GM19324 (cell line): ENCODE results near the gene CDC42BPA.
"Not testable (repeated sequence)": the region's sequence is repeated elsewhere in the genome, so short reads cannot be mapped to it uniquely, and the experiment has no call there.

Source experiments
- ATAC-seq: cut with Tn5 transposase; IDR thresholded peaks from one replicate; pipeline ENCODE4 v1.9.1; 2021; ENCODE audit warnings: mild to moderate bottlenecking, moderate library complexity; ENCODE audit not compliant: unreplicated experiment, low FRiP score

Gene CDC42BPA

DNA sequence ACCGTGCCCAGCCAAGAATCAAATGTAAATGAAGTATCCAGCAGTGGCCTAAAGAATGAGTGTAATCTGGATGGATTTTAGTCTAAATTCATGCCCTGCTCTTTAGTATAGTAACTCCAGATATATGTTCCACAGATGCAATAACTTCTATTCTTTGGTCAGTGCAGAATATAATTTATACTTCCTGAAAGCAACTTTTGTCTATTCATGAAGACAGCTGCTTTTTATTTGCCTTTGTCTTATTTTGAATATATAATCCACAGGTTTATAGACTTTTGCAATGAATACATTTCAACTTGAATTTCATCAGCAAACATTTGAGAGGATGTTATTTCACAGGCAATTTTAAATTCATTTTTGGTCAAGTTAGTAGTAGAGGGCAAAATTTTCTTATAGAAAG, 54.4 kb downstream of the CDC42BPA start:
- ATAC-seq, result no peak

- ATAC-seq, result no peak
Measured at GRCh38 chr1:227261501-227261900, 56.8 kb downstream of the CDC42BPA start.

DNA sequence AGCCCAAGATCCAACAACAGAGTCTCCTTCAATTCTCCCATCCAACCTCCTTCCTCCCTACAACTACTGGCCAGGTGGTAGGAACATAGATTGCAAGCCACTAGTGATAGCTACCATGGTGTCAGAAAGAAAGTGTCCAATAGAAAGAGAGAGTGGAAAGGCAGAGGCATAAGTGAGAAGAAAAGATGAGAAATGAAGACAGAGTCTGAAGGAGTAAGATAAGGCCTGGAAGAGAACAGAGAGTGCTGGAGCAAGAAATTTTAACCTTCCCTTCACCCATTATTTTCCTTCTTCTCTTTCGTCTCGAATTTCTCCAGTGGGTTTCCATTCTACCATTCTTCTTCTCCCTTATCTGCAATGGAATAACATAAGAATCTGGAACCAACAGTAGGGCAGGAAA, 57.9 kb downstream of the CDC42BPA start:
- ATAC-seq, result no peak

DNA sequence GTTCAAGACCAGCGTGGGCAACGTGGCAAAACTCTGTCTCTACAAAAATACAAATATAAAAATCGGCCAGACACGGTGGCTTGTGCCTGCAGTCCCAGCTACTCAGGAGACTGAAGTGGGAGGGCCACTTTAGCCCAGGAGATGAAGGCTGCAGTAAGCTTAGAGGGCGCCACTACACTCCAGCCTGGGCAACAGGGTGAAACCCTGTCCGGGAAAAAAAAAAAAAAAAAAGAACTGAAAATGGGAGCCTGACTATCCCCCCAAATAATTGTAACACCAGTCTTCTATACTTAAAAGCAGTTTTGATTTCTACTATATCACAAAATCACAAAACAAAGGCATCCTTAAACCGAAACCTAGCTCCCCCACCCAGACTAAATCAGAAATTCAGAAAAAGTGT, 60.3 kb downstream of the CDC42BPA start:
- ATAC-seq, result no peak

- ATAC-seq, result no peak
Measured at GRCh38 chr1:227255086-227255732, 63.1 kb downstream of the CDC42BPA start.

GRCh38 chr1:227253065-227253464, 65.2 kb downstream of the CDC42BPA start:
- ATAC-seq, result no peak

DNA sequence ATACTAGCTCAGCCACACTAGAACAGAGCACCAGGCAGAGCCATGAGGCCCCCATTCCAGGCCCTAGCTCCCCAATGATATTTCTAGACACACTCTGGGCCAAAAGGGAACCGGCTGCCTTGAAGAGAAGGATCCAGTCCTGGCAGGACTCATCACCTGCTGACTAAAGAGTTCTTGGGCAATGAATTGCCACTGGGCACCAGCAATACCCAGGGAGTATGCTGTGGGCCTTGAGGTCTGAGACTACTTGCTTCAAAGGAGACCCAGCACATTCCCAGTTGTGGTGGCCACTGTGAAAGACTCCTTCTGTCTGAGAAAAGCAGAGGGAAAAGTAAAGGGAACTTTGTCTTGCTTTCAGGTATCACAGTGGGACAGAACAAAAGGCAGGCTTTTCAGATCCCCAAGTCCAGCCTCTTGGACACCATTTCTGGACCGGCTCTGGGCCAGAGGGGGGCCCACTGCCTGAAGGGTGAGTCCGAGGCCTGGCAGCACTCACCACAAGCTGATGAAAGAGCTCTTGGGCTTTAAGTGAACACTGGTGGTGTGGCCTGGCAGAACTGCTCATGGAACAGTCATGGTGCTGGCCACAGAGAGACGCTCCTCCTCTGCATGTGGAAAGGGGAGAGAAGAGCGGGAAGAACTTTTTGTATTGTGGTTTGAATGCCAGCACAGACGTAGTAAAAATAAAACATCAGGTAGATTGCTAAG, 72.5 kb downstream of the CDC42BPA start:
- ATAC-seq, result no peak

GRCh38 chr1:227244339-227245118, 73.8 kb downstream of the CDC42BPA start:
- ATAC-seq, result no peak

DNA sequence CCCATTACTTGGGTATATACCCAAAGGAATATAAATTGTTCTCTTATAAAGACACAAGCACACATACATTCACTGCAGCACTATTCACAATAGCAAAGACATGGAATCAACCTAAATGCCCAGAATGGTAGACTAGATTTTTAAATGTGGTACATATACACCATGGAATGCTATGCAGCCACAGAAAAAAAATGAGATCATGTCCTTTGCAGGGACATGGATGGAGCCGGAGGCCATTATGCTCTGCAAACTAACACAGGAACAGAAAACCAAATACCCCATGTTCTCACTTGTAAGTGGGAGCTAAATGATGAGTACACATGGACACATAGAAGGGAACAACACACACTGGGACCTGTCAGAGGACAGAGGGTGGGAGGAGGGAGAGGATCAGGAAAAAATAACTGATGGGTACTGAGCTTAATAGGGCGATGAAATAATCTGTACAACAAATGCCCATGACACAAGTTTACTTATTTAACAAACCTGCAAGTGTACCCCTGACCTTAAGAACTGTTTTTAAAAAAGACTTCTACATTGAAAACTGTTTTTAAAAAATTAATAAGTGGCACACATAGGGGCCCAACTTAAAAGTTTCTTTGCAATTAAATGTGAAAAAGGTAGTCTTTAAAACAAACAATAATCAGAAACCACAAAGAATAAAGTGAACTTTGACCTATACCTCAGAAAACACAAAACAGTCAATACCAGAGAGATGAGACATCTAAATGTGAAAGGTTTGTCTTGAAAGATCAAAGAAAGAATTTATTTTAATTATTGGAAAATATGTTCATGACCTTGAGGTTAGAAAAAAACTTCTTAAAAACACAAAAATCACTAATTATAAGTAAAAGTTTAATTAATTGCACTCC, 75.2 kb downstream of the CDC42BPA start:
- ATAC-seq, result no peak

GRCh38 chr1:227240983-227241382, 77.3 kb downstream of the CDC42BPA start:
- no peak for ATAC-seq

DNA sequence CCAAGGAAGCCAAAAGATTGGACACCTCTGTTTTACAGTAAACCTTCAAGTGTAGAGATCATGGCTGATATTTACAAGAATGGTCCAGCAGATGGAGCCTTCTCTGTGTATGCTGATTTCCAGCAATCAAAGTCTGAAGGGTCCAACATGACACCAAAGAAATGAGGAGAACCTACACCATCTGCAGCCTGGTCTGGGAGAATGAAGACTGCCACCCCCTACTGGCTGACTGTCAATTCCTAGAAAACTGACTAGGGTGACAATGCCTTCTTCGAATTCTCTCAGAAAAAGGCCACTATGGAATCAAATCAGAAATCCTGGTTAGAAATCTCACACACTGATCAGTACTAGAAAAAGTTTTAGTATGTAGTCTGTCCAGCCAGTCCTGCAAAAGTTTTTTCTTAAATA, 83.3 kb downstream of the CDC42BPA start:
- ATAC-seq, result no peak

DNA sequence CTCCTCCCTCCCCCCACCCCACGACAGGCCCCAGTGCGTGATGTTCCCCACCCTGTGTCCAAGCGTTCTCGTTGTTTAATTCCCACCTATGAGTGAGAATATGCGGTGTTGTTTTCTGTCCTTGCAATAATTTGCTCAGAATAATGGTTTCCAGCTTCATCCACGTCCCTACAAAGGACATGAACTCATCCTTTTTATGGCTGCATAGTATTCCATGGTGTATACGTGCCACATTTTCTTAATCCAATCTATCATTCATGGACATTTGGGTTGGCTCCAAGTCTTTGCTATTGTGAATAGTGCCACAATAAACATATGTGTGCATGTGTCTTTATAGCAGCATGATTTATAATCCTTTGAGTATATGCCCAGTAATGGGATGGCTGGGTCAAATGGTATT, 87.2 kb downstream of the CDC42BPA start:
- ATAC-seq, result not testable (repeated sequence)

- ATAC-seq, result no peak
Measured at GRCh38 chr1:227228201-227228600, 90.1 kb downstream of the CDC42BPA start.

GRCh38 chr1:227227761-227228160, 90.5 kb downstream of the CDC42BPA start:
- no peak for ATAC-seq

GRCh38 chr1:227225715-227226346, 92.5 kb downstream of the CDC42BPA start:
- ATAC-seq, result no peak

GRCh38 chr1:227223171-227223806, 95.0 kb downstream of the CDC42BPA start:
- no peak for ATAC-seq

GRCh38 chr1:227219715-227220292, 98.5 kb downstream of the CDC42BPA start:
- ATAC-seq, result no peak

DNA sequence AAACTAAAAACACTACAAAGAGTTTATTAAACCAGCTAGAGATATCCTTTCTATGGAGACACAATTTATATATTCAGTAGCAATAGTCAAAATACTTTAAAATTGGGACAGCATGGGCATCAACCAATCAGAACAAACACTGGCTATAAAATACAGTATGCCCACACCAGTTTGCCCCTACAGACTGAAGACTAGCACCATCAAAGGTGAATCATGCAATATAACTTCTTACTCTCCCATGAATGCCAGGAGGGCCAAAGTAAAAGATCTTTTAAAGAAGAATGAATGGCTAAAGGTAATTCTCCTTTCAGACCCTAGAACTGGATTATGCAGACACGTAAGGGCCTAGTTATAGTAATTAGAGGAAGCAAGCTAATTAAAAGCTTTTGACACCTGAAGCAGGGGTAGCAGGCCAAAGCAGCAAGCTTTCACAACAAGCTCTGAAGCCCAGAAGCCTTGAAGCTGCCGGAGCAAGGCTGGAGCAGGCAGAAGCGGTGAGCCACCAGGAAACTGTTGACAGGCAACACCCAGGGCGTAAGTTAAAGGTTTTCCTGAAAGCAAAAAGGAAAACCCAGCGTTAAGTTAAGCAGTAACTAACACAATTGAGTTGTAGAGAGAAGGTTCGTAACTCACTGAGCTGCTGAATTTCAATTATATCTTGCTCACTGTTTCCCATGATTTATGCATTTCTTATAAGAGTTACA, 99.3 kb downstream of the CDC42BPA start:
- ATAC-seq, result no peak
